IPS-20b (cell line): ENCODE data around the gene C1orf56.
"Not testable (repeated sequence)": the region's sequence is repeated elsewhere in the genome, so short reads cannot be mapped to it uniquely, and the experiment has no call there.

Experiments used
- H3K27ac ChIP-seq: one replicate; pipeline ENCODE4 v1.5.1; 2013; ENCODE audit warnings: low read length
- H3K27me3 ChIP-seq: 2 replicates; pipeline ENCODE4 v1.6.1; 2013; ENCODE audit warnings: mild to moderate bottlenecking, low read length, inconsistent platforms; ENCODE audit not compliant: insufficient read depth
- H3K36me3 ChIP-seq: 2 replicates; pipeline ENCODE4 v1.6.1; 2013; ENCODE audit warnings: low read depth, mild to moderate bottlenecking, inconsistent platforms, low read length, moderate library complexity; ENCODE audit not compliant: insufficient read depth
- H3K4me1 ChIP-seq: 2 replicates; pipeline ENCODE4 v1.6.1; 2013; ENCODE audit warnings: mild to moderate bottlenecking, control low read depth, inconsistent platforms, low read length, moderate library complexity; ENCODE audit not compliant: insufficient read depth
- H3K4me3 ChIP-seq: 2 replicates; pipeline ENCODE4 v1.5.1; 2013; ENCODE audit warnings: mild to moderate bottlenecking, low read length, inconsistent platforms
- H3K9ac ChIP-seq: 2 replicates; pipeline ENCODE4 v1.6.1; 2013; ENCODE audit warnings: low read depth, mild to moderate bottlenecking, inconsistent platforms, low read length, moderate library complexity
- H3K9me3 ChIP-seq: 2 replicates; pipeline ENCODE4 v1.6.1; 2013; ENCODE audit warnings: mild to moderate bottlenecking, low read depth, low read length, inconsistent platforms; ENCODE audit not compliant: insufficient read depth

Gene C1orf56

GRCh38 chr1:151067185-151067584 lies 19.6 kb downstream of the C1orf56 start:
- Histone ChIP-seq H3K4me1 (peaks cover 5% of the 10 kb centered on the region; the same call in 1 of the 2 replicates), H3K4me3 (no peak overlapping the region), H3K9ac (no peak overlapping the region), H3K9me3 (no peaks in the 10 kb centered on the region), H3K36me3 (peaks cover 32% of the 10 kb centered on the region), H3K27me3 (no peaks in the 10 kb centered on the region), H3K27ac (no peak overlapping the region)

GRCh38 chr1:151069103-151069486 lies 21.5 kb downstream of the C1orf56 start:
- Histone ChIP-seq H3K9me3 (no peaks in the 10 kb centered on the region), H3K27me3 (no peaks in the 10 kb centered on the region), H3K27ac (no peak overlapping the region), H3K9ac (no peak overlapping the region), H3K4me3 (no peak overlapping the region), H3K36me3 (peaks cover 26% of the 10 kb centered on the region), H3K4me1 (peaks cover 3% of the 10 kb centered on the region; the same call in 1 of the 2 replicates)

DNA sequence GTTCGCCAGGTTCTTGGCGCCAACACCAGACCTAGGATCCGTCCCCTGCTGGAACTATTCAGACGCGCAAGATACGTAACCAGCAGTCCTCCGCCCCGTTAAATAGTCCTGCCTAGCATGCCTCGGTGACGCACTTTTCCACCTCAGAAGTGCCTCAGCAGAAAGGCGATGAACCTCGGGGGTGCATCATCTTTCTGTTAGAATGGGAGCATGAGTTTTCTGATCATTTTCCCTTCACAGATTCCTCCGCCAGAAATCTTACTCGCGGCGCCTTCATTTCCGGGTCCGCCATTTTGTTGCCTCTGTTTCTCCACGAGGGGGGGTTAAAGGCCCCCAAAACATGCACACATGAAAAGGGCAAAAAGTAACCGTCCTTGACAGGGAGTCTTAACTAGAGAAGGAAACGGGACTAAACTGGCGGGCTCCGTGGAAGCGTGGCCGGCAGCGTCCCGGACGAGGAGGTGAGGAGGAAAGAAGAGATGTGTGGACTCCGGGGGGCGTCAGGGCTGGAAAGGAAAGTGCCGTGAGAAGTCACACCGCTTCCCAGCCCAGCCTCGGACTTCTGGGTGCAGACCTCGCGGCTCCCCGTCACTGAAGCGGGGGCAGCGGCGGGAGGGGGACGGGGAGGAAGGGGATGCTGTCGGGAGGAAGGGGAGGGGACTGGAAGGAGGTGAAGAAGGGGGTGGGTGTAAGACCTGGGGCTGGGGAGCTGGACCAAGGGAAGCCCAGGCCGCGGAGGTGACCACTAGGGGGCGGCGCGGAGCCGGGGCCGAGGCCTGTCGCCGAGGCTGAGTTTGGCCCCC lies 23.1 kb downstream of the C1orf56 start, which contains the start of gene GABPB2:
GABPB2 (plus strand) TSS at position 288 of the 803 bp plus-strand sequence. CDS start 17,429 bp downstream, outside the sequence.
- no peaks in the 10 kb centered on the region for H3K9me3 ChIP-seq
- H3K27ac ChIP-seq: peak within 1 kb of the TSS; percentile 99
- peak within 1 kb of the TSS; percentile 95 for H3K4me3 ChIP-seq
- peaks cover 26% of the 10 kb centered on the region for H3K36me3 ChIP-seq
- H3K27me3 ChIP-seq: no peaks in the 10 kb centered on the region
- H3K9ac ChIP-seq: peak within 1 kb of the TSS; percentile 98
- peaks cover 3% of the 10 kb centered on the region; the same call in 1 of the 2 replicates for H3K4me1 ChIP-seq

- Histone ChIP-seq H3K27ac (no peak overlapping the region), H3K36me3 (peaks cover 18% of the 10 kb centered on the region), H3K4me3 (no peak overlapping the region), H3K9me3 (no peaks in the 10 kb centered on the region), H3K9ac (no peak overlapping the region), H3K4me1 (peaks cover 3% of the 10 kb centered on the region; the same call in 1 of the 2 replicates), H3K27me3 (no peaks in the 10 kb centered on the region)
Observed at GRCh38 chr1:151072224-151072623, 24.7 kb downstream of the C1orf56 start.

- Histone ChIP-seq H3K4me3 (no peak overlapping the region), H3K27me3 (no peaks in the 10 kb centered on the region), H3K9ac (no peak overlapping the region), H3K36me3 (no peaks in the 10 kb centered on the region), H3K27ac (no peak overlapping the region), H3K9me3 (no peaks in the 10 kb centered on the region), H3K4me1 (peaks cover 4% of the 10 kb centered on the region; the same call in 1 of the 2 replicates)
Observed at GRCh38 chr1:151085953-151086559, 38.5 kb downstream of the C1orf56 start.

GRCh38 chr1:151097426-151097825 lies 49.9 kb downstream of the C1orf56 start:
- not testable (repeated sequence) for H3K27ac ChIP-seq, H3K27me3 ChIP-seq

GRCh38 chr1:151098126-151098525 lies 50.6 kb downstream of the C1orf56 start:
- Histone ChIP-seq H3K36me3 (no peaks in the 10 kb centered on the region), H3K4me3 (no peak overlapping the region), H3K9me3 (no peaks in the 10 kb centered on the region), H3K27me3 (no peaks in the 10 kb centered on the region), H3K4me1 (no peaks in the 10 kb centered on the region), H3K9ac (no peak overlapping the region), H3K27ac (no peak overlapping the region)

More at GRCh38 chr1:151097426-151097825, 49.9 kb downstream of the C1orf56 start:
- H3K4me1 ChIP-seq, H3K9ac ChIP-seq, H3K9me3 ChIP-seq, H3K4me3 ChIP-seq, H3K36me3 ChIP-seq: not testable (repeated sequence)
